Measurements from ENCODE around the gene PLEKHM3. TPM values are rescaled to one million over a fixed set of nuclear protein-coding genes. Genes with fewer than 3 reads are reported as not detected.

PLEKHM3 gene
- total and polyA plus RNA-seq, 2 of the 13 experiments (the other 11 are each of a cell fraction or from before 2014, with no cell fraction given): 4.5 to 4.7 TPM

- TF ChIP-seq ARID5B (CRISPR knock-in tag; IDR thresholded peaks at IDR 0.05) (peak; percentile 52), HNF4G (IDR thresholded peaks at IDR 0.05; ENCODE audit: borderline replicate concordance, low read depth, low read length) (peak; percentile 81), HNF4G (CRISPR knock-in tag; IDR thresholded peaks at IDR 0.05; ENCODE audit: borderline replicate concordance, low read depth) (no peak), ZBTB38 (CRISPR knock-in tag; IDR thresholded peaks at IDR 0.05) (peak; percentile 60), NR2F1 (CRISPR knock-in tag; IDR thresholded peaks at IDR 0.05) (0 out of 4 replicates have a peak, but pooled peaks of 1 of the 2 experiments have one; percentile 20), AGO2 (optimal IDR thresholded peaks at IDR 0.05; ENCODE audit: low read depth, low read length) (no peak), SP4 (CRISPR knock-in tag; IDR thresholded peaks at IDR 0.05) (no peak), HDAC1 (CRISPR knock-in tag; IDR thresholded peaks at IDR 0.05) (0 out of 2 replicates have a peak, but pooled peaks have one; percentile 15), BRF2 (CRISPR knock-in tag; IDR thresholded peaks at IDR 0.05) (no peak), DR1 (CRISPR knock-in tag; IDR thresholded peaks at IDR 0.05) (no peak), ZNF556 (CRISPR knock-in tag; IDR thresholded peaks at IDR 0.05; ENCODE audit: borderline replicate concordance) (0 out of 2 replicates have a peak, but pooled peaks have one; percentile 44), ZNF605 (CRISPR knock-in tag; IDR thresholded peaks at IDR 0.05) (0 out of 2 replicates have a peak, but pooled peaks have one; percentile 58), HOXA3 (CRISPR knock-in tag; IDR thresholded peaks at IDR 0.05) (peak; percentile 33; the same call in 1 of the 2 replicates), ZNF510 (CRISPR knock-in tag; IDR thresholded peaks at IDR 0.05; ENCODE audit: low read depth) (no peak), ZNF569 (CRISPR knock-in tag; IDR thresholded peaks at IDR 0.05; ENCODE audit: borderline replicate concordance) (no peak), ZNF644 (CRISPR knock-in tag; IDR thresholded peaks at IDR 0.05; ENCODE audit: low read depth) (0 out of 2 replicates have a peak, but pooled peaks have one; percentile 22), MED1 (CRISPR knock-in tag; IDR thresholded peaks at IDR 0.05) (peak; percentile 24; the same call in 1 of the 2 replicates), NR2F6 (IDR thresholded peaks at IDR 0.05) (peak; percentile 53; the same call in 1 of the 2 replicates), NR2F6 (CRISPR knock-in tag; IDR thresholded peaks at IDR 0.05) (peak; percentile 48), ELF1 (CRISPR knock-in tag; IDR thresholded peaks at IDR 0.05) (peak; percentile 34; the same call in 1 of the 2 replicates), ASH2L (IDR thresholded peaks at IDR 0.05; ENCODE audit: insufficient read length, low read depth, low read length) (no peak), ZBTB46 (CRISPR knock-in tag; IDR thresholded peaks at IDR 0.05; ENCODE audit: borderline replicate concordance) (no peak), KAT8 (CRISPR knock-in tag; IDR thresholded peaks at IDR 0.05) (peak; percentile 44; the same call in 1 of the 2 replicates), ZNF224 (CRISPR knock-in tag; IDR thresholded peaks at IDR 0.05) (no peak), NR2C2 (CRISPR knock-in tag; IDR thresholded peaks at IDR 0.05; ENCODE audit: borderline replicate concordance) (peak; percentile 41; the same call in 1 of the 2 replicates), ELF3 (CRISPR knock-in tag; IDR thresholded peaks at IDR 0.05) (peak; percentile 66)
Measured at GRCh38 chr2:207784898-207785297, 240.4 kb downstream of the PLEKHM3 start (continued).

Data from HepG2 (cell line).